ENCODE data around the gene KDM7A.

KDM7A gene

DNA sequence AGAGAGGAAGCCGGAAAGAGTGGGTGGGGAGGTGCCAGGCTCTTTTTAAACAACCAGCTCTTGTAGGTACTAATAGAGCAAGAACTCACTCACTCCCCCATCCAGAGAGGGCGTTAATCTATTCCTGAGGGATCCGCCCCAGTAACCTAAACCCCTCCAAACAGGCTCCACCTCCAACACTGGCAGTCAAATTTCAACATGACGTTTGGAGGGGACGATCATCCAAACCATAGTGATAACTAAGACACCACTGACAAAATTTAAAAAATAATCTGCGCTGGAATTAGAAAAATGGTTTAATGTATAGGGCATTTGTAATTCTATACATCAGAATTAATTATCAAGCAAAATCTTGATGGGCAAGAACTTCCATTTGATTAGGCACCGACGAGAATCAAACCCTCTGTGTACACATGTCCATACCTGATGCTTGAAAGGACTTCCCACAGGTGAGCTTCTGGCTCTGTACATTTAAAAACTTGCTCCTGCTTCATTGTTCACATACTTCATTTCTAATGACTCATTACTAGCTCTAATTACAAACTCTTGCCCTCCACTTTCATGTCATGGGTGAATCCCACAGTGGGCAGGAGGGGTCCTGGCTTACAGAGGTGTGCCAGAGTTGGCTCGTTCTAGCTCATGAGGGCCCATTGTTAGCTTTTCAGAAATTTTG, 20.6 kb upstream of the KDM7A start:
- H3K9me3 ChIP-seq (replicated peaks; ENCODE audit: low read length) = no peaks in the 10 kb centered on the region
- H3K36me3 ChIP-seq (ENCODE audit: insufficient read depth, low read length) = no peaks in the 10 kb centered on the region
- peaks cover 8% of the 10 kb centered on the region for H3K27me3 ChIP-seq (ENCODE audit: control insufficient read depth, insufficient read depth, low read length)
- no peak overlapping the region for H3K4me3 ChIP-seq (ENCODE audit: low read length)
- H3K4me1 ChIP-seq (ENCODE audit: control insufficient read depth, insufficient read depth, low read length) = peaks cover 11% of the 10 kb centered on the region
- H3K9ac ChIP-seq (ENCODE audit: low read depth, low read length) = no peak overlapping the region
- no peak overlapping the region for H3K4me2 ChIP-seq (ENCODE audit: low read length)

DNA sequence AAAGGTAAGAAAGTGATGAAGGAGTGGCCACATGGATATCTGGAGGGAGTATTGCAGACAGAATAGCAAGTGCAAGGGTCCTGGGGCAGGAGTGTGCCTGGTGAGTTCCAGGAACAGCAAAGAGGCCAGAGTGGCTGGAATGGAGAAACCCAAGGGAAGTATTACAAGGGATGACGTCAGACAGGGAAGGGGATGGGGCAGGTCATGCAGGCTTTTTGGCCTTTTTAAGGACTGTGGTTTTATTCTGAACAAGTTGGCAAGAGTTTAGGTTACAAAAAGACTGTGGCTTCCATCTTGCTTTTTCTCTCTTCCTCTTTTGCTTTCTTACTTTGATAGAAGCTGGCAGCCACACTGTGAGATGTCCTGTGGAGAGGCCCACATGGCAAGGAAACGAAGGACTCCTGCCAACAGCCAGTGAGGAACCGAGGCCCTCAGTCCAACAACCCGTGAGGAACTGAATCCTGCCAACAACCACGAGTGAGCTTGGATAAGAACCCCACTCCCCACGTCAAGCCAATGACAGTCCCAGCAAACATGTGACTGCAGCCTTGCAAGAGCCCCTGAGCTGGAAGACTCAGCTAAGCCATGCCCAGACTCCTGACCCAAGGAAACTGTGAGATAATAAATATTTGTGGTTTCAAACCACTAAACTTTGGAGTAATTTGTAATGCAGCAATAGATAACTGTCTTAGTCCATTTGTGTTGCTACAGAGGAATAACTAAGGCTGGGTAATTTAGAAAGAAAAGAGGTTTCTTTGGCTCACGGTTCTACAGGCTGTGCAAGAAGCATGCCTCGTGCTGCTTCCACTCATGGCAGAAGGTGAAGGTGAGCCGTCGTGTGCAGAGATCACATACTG, 19.8 kb upstream of the KDM7A start:
- H3K9me3 ChIP-seq (replicated peaks; ENCODE audit: low read length) = no peaks in the 10 kb centered on the region
- H3K4me1 ChIP-seq (ENCODE audit: control insufficient read depth, insufficient read depth, low read length) = peaks cover 11% of the 10 kb centered on the region
- no peak overlapping the region for H3K9ac ChIP-seq (ENCODE audit: low read depth, low read length)
- H3K36me3 ChIP-seq (ENCODE audit: insufficient read depth, low read length) = no peaks in the 10 kb centered on the region
- H3K27me3 ChIP-seq (ENCODE audit: control insufficient read depth, insufficient read depth, low read length) = peaks cover 15% of the 10 kb centered on the region
- H3K4me3 ChIP-seq (ENCODE audit: low read length) = no peak overlapping the region
- no peak overlapping the region for H3K4me2 ChIP-seq (ENCODE audit: low read length)

DNA sequence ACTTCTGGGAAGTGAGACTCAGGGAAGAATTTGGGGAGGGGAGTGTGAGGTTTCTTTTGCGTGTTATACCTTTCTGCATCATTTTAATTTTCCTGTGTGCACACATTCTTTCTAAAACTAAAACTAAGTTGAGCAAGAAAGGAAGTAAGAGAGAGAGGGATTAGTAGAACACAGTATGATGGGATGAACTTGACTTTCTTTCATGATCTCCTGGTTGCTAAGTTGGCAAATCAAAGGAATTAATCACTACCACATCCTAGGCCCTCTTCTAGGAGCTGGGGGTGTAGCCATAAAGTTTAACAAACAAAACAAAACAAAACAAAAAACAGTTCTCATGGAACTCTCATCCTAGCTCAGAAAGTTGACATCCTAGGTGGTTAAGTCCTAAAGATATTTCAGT, 19.1 kb upstream of the KDM7A start:
- H3K4me3 ChIP-seq (ENCODE audit: low read length) = no peak overlapping the region
- H3K9me3 ChIP-seq (replicated peaks; ENCODE audit: low read length) = no peaks in the 10 kb centered on the region
- peaks cover 21% of the 10 kb centered on the region for H3K27me3 ChIP-seq (ENCODE audit: control insufficient read depth, insufficient read depth, low read length)
- no peak overlapping the region for H3K4me2 ChIP-seq (ENCODE audit: low read length)
- H3K9ac ChIP-seq (ENCODE audit: low read depth, low read length) = no peak overlapping the region
- H3K4me1 ChIP-seq (ENCODE audit: control insufficient read depth, insufficient read depth, low read length) = peaks cover 11% of the 10 kb centered on the region
- no peaks in the 10 kb centered on the region for H3K36me3 ChIP-seq (ENCODE audit: insufficient read depth, low read length)

DNA sequence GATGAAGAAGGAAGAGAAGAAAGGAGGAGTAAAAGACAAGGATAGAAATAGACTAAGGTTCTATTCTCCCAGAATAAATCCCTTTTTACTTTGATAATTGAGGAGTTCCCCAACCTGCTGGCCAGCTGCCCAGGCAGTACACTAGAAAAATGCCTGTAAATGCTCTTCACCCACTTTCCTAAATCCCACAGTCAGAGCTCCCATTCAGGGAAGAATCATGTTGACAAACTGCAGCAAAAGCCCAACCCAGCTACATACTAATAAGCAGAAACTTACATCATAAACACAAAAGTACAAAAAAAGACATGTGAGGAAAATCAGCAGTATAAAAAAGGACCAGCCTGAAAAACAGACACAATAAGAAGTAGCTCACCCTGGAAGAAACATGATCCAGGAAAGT, 15.8 kb upstream of the KDM7A start:
- Histone ChIP-seq H3K4me1 (ENCODE audit: control insufficient read depth, insufficient read depth, low read length) (no peaks in the 10 kb centered on the region), H3K9ac (ENCODE audit: low read depth, low read length) (no peak overlapping the region), H3K36me3 (ENCODE audit: insufficient read depth, low read length) (no peaks in the 10 kb centered on the region), H3K9me3 (replicated peaks; ENCODE audit: low read length) (no peaks in the 10 kb centered on the region), H3K4me2 (ENCODE audit: low read length) (no peak overlapping the region), H3K4me3 (ENCODE audit: low read length) (no peak overlapping the region), H3K27me3 (ENCODE audit: control insufficient read depth, insufficient read depth, low read length) (peaks cover 33% of the 10 kb centered on the region)

DNA sequence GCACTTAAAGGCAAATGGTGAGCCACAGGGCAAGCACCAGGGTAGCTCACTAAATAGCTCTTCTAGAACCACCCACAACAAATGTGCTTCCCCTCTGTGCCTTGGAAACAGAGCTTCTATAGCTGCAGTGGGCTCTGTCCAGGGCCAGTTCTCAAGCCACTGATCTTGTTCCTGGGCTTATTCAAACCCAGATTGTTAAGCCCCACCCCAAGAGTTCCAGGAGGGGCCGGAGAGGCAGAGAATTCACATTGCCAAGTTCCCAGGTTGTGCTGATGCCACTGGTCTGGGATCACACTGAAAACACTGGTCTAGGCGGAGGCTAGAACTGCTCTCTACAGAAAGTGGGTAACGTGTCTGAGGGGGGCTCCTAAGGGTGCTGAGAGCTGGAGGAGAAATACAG, 15.4 kb upstream of the KDM7A start:
- Histone ChIP-seq H3K9me3 (replicated peaks; ENCODE audit: low read length) (no peaks in the 10 kb centered on the region), H3K4me3 (ENCODE audit: low read length) (no peak overlapping the region), H3K4me2 (ENCODE audit: low read length) (no peak overlapping the region), H3K27me3 (ENCODE audit: control insufficient read depth, insufficient read depth, low read length) (peaks cover 33% of the 10 kb centered on the region), H3K36me3 (ENCODE audit: insufficient read depth, low read length) (no peaks in the 10 kb centered on the region), H3K4me1 (ENCODE audit: control insufficient read depth, insufficient read depth, low read length) (no peaks in the 10 kb centered on the region), H3K9ac (ENCODE audit: low read depth, low read length) (no peak overlapping the region)

DNA sequence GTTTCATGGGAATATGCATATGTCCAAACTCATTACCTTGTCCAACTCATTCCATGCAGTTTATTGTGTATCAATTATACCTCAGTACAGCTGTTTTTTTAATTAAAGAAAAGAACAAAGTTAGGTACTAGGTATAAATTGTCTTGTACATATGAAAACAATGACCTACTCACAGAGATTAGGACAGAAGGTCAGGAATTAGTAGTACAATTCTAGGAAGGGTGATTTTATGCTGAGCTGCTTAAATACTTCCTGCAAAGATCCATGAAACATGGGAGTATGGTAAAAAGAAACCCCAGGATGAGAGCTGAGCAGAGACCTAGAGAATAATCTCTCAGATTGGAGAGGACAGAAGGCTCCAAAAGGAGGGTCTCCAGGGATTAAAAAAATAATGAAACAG, 13.8 kb upstream of the KDM7A start:
- peaks cover 40% of the 10 kb centered on the region for H3K27me3 ChIP-seq (ENCODE audit: control insufficient read depth, insufficient read depth, low read length)
- no peak overlapping the region for H3K4me2 ChIP-seq (ENCODE audit: low read length)
- H3K9ac ChIP-seq (ENCODE audit: low read depth, low read length) = no peak overlapping the region
- H3K4me1 ChIP-seq (ENCODE audit: control insufficient read depth, insufficient read depth, low read length) = no peaks in the 10 kb centered on the region
- H3K9me3 ChIP-seq (replicated peaks; ENCODE audit: low read length) = no peaks in the 10 kb centered on the region
- no peak overlapping the region for H3K4me3 ChIP-seq (ENCODE audit: low read length)
- H3K36me3 ChIP-seq (ENCODE audit: insufficient read depth, low read length) = no peaks in the 10 kb centered on the region

DNA sequence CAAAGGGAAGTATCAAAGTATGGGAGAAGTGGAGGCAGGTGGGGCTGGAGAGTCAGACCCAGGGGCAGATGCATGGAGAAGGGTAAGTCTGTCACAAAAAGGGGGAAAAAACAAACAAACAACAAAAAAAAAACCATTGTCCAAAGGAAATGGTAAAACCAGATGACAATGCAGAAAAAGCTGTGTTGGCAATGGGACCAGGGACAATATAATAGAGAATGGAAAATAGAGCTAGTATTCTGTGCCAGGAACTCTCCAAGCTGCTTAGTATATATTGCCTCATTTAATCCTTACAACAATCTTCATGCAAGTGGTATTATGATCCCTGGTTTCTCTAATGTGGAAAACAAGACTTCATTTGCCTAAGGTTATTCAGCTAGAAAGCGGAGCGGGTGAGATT, 13.1 kb upstream of the KDM7A start:
- Histone ChIP-seq H3K9me3 (replicated peaks; ENCODE audit: low read length) (no peaks in the 10 kb centered on the region), H3K4me3 (ENCODE audit: low read length) (no peak overlapping the region), H3K4me2 (ENCODE audit: low read length) (no peak overlapping the region), H3K4me1 (ENCODE audit: control insufficient read depth, insufficient read depth, low read length) (no peaks in the 10 kb centered on the region), H3K9ac (ENCODE audit: low read depth, low read length) (no peak overlapping the region), H3K36me3 (ENCODE audit: insufficient read depth, low read length) (no peaks in the 10 kb centered on the region), H3K27me3 (ENCODE audit: control insufficient read depth, insufficient read depth, low read length) (peaks cover 41% of the 10 kb centered on the region)

DNA sequence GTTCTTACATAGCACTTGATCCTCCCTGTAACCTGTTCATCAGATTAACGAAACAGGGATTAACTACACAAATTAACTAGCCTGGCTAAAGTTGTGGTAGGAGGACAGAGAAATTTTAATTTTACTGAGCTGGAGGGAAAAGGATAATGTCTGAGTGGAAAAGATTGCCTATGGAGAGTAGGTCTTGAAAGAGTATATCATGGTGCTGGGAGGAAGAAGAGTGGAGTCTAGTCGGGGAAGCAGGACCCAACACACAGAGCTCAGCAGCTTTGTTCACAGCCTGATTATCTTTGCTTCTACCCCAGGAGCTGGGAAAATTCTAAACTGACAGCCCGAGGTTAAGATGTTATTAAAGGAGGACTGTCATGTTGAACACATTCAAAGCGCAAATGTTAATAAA, 6.1 kb upstream of the KDM7A start:
- no peaks in the 10 kb centered on the region for H3K9me3 ChIP-seq (replicated peaks; ENCODE audit: low read length)
- H3K4me3 ChIP-seq (ENCODE audit: low read length) = no peak overlapping the region
- H3K9ac ChIP-seq (ENCODE audit: low read depth, low read length) = no peak overlapping the region
- peaks cover 2% of the 10 kb centered on the region for H3K4me1 ChIP-seq (ENCODE audit: control insufficient read depth, insufficient read depth, low read length)
- no peaks in the 10 kb centered on the region for H3K36me3 ChIP-seq (ENCODE audit: insufficient read depth, low read length)
- H3K27me3 ChIP-seq (ENCODE audit: control insufficient read depth, insufficient read depth, low read length) = peaks cover 56% of the 10 kb centered on the region
- H3K4me2 ChIP-seq (ENCODE audit: low read length) = no peak overlapping the region

DNA sequence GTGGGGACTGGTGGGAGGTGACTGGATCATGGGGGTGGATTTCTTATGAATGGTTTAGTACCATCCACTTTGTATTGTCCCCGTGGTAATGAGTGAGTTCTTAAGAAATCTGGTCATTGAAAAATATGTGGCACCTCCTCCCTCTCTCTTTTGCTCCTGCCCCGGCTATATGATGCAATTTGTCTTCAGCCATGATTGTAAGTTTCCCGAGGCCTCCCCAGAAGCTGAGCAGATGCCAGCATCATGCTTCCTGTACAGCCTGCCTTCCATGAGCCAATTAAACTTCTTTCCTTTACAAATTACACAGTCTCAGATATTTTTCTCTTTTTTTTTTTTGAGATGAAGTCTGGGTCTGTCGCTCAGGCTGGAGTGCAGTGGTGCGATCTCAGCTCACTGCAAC, 2.6 kb upstream of the KDM7A start:
- H3K9ac ChIP-seq (ENCODE audit: low read depth, low read length) = no peak overlapping the region
- no peaks in the 10 kb centered on the region for H3K9me3 ChIP-seq (replicated peaks; ENCODE audit: low read length)
- H3K4me1 ChIP-seq (ENCODE audit: control insufficient read depth, insufficient read depth, low read length) = peaks cover 13% of the 10 kb centered on the region
- peaks cover 48% of the 10 kb centered on the region for H3K27me3 ChIP-seq (ENCODE audit: control insufficient read depth, insufficient read depth, low read length)
- no peaks in the 10 kb centered on the region for H3K36me3 ChIP-seq (ENCODE audit: insufficient read depth, low read length)
- H3K4me3 ChIP-seq (ENCODE audit: low read length) = no peak overlapping the region
- H3K4me2 ChIP-seq (ENCODE audit: low read length) = no peak overlapping the region

DNA sequence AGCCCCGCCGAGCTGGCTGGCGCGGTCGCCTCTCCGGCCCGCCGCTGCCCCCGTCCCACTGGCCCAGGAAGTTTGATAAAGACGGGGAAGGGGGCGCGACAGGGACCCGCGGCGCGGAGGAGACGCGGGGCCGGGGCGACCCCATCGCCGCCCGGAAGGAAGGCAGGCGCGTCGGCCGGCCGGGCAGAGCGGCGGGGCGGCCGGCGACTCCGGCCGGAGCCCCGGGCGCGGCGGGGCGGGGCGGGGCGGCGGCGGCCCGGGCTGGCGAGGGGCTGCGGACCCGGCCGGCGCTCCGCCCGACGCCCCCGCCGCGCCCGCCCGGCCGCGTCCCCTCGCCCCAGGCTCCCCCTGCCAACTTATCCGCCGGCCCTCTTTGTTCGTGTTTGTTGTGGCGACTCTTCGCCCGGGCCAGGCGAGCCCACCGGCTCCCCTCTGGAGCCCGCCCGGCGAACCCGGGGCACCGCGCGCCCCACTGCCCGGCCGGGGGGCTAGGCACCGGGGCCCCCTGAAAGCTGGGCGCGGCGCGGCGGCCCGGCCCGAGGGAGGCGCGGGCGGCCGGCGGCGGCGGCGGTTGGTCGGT, 571 bp downstream of the KDM7A start:
- H3K36me3 ChIP-seq (ENCODE audit: insufficient read depth, low read length) = no peaks in the 10 kb centered on the region
- H3K4me1 ChIP-seq (ENCODE audit: control insufficient read depth, insufficient read depth, low read length) = peaks cover 13% of the 10 kb centered on the region
- peak overlapping the region; percentile 96 for H3K4me2 ChIP-seq (ENCODE audit: low read length)
- H3K27me3 ChIP-seq (ENCODE audit: control insufficient read depth, insufficient read depth, low read length) = peaks cover 20% of the 10 kb centered on the region
- H3K9me3 ChIP-seq (replicated peaks; ENCODE audit: low read length) = no peaks in the 10 kb centered on the region
- H3K4me3 ChIP-seq (ENCODE audit: low read length) = peak overlapping the region; percentile 79
- H3K9ac ChIP-seq (ENCODE audit: low read depth, low read length) = peak overlapping the region; percentile 93

DNA sequence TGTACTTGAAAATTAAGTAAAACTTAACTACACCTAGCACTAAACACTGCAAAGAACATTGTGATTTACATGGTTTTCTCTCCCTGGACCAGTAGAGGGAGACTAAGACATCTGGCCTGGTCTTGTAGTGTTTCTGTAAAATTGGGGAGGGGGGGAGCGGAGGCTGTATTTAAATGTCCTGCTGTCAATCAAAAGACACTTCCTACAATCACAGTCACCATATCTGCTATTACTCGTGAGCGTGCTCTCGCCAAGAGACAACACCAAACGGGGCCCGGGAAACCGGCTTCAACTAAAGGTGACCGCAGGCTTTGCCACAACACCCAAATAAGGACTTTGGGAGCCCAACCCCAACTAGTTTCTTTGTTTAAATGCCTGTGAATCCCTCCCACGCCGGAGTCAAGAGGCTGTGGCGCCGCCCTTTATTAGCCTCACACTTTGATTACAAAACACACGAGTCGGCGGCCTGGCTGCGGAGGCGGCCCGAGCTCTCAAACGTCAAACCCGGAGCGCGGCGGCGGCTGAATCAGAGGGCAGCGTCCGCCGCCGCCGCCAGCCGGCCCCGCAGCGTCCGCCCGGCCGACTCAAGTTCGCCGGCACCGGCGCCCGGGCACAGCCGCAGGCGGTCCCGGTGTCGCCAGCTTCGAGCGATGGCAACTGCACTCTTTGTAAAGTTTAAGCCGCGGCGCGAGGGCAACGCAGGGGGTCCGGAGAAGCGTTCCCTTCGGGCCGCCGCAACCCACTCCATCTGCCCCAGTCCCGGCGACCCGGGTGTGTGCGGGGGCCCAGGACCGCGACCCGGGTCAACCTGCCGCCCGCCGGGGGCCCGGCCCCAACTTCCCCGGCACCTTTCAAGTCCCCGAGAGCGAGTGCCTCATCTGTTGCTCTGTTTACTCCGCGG, 1.3 kb downstream of the KDM7A start:
- Histone ChIP-seq H3K4me2 (ENCODE audit: low read length) (peak overlapping the region; percentile 80), H3K36me3 (ENCODE audit: insufficient read depth, low read length) (no peaks in the 10 kb centered on the region), H3K9ac (ENCODE audit: low read depth, low read length) (peak overlapping the region; percentile 93), H3K27me3 (ENCODE audit: control insufficient read depth, insufficient read depth, low read length) (peaks cover 13% of the 10 kb centered on the region), H3K9me3 (replicated peaks; ENCODE audit: low read length) (no peaks in the 10 kb centered on the region), H3K4me3 (ENCODE audit: low read length) (peak overlapping the region; percentile 79), H3K4me1 (ENCODE audit: control insufficient read depth, insufficient read depth, low read length) (peaks cover 13% of the 10 kb centered on the region)

Data from skeletal muscle satellite cell (primary cell).